Measurements from ENCODE around the gene OSBPL7.

Gene OSBPL7

GRCh38 chr17:47820033-47820789 lies 1.4 kb downstream of the OSBPL7 start:
- no peak for DNase-seq

- no peak for DNase-seq
Measured at GRCh38 chr17:47819475-47819874, 2.1 kb downstream of the OSBPL7 start.

GRCh38 chr17:47818002-47818695 lies 3.4 kb downstream of the OSBPL7 start:
- no peak for DNase-seq

- DNase-seq = no peak
Measured at GRCh38 chr17:47816947-47817346, 4.6 kb downstream of the OSBPL7 start.

GRCh38 chr17:47816111-47816735 lies 5.4 kb downstream of the OSBPL7 start:
- no peak for DNase-seq

- DNase-seq = no peak
Measured at GRCh38 chr17:47815106-47815918, 6.3 kb downstream of the OSBPL7 start.

- no peak for DNase-seq
Measured at GRCh38 chr17:47813512-47814031, 8.0 kb downstream of the OSBPL7 start.

GRCh38 chr17:47813077-47813476 lies 8.5 kb downstream of the OSBPL7 start:
- DNase-seq = no peak

GRCh38 chr17:47812146-47812920 lies 9.3 kb downstream of the OSBPL7 start:
- no peak for DNase-seq

- DNase-seq = no peak
Measured at GRCh38 chr17:47811709-47812108, 9.9 kb downstream of the OSBPL7 start.

GRCh38 chr17:47810901-47811635 lies 10.5 kb downstream of the OSBPL7 start:
- DNase-seq = no peak

GRCh38 chr17:47810200-47810821 lies 11.3 kb downstream of the OSBPL7 start:
- peak; percentile 41 for DNase-seq

- DNase-seq = no peak
Measured at GRCh38 chr17:47808830-47809480, 12.6 kb downstream of the OSBPL7 start.

GRCh38 chr17:47808036-47808829 lies 13.4 kb downstream of the OSBPL7 start:
- DNase-seq = no peak

GRCh38 chr17:47807421-47807820 lies 14.2 kb downstream of the OSBPL7 start:
- DNase-seq = no peak

- no peak for DNase-seq
Measured at GRCh38 chr17:47806913-47807255, 14.7 kb downstream of the OSBPL7 start.

GRCh38 chr17:47806026-47806912 lies 15.3 kb downstream of the OSBPL7 start:
- DNase-seq = no peak

GRCh38 chr17:47804461-47804860 lies 17.1 kb downstream of the OSBPL7 start:
- DNase-seq = no peak
